ENCODE measurements around the gene HSF4.

Gene HSF4

DNA sequence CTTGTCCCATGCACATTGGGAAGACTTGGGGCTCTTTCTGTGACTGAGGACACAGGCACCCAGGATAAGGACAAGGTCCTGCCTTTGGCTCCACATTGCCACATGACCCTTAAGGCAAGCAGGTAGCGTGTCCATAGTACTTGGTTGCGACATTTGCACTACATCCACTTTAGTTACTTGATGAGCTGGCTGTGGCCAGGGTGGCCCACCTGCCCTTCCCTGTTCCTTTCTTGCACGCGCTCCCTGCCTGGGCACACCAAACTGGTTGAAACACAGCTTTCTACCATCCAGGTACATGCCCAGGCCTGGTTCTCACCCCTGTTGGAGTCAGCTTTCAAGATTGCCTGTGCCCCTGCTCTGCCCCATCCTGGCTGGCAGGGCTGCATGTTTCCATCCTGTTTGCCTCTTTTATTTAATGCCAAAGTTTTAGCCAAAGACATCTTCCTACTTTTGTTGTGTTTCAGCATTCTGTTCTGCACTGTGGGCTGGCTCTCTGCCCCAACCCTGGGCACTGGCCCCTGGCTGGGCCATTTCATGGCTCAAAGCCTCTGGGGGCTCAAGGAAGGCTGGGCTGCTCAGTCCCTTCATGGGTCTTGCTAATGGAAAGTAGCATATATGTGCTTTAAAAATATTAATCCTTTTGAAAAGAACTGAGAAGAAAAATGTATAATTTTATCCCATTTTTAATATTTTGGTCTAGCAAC, 17.0 kb upstream of the HSF4 start:
- Histone ChIP-seq H3K4me3 (ENCODE audit: insufficient read depth, low read length, poor library complexity, severe bottlenecking) (no peak overlapping the region), H3K4me2 (ENCODE audit: low read depth, low read length, poor library complexity, severe bottlenecking) (no peak overlapping the region), H3F3A (ENCODE audit: insufficient read depth) (no peaks in the 10 kb centered on the region), H3K36me3 (ENCODE audit: low read length) (no peaks in the 10 kb centered on the region), H2AFZ (ENCODE audit: low read depth, low read length, severe bottlenecking) (no peak overlapping the region), H3K27me3 (ENCODE audit: low read length) (no peaks in the 10 kb centered on the region), H3K79me2 (ENCODE audit: insufficient read depth, low read length) (no peaks in the 10 kb centered on the region), H3K9me2 (replicated peaks; ENCODE audit: insufficient read depth, low read length) (no peaks in the 10 kb centered on the region), H3K9me3 (ENCODE audit: insufficient read depth, low read length) (no peaks in the 10 kb centered on the region), H3K27ac (ENCODE audit: low read depth, low read length) (no peak overlapping the region), H4K20me1 (ENCODE audit: low read depth, low read length) (no peaks in the 10 kb centered on the region), H3K9ac (ENCODE audit: low read length) (no peak overlapping the region)
- no peak for TF ChIP-seq EZH2phosphoT487 (conservative IDR thresholded peaks at IDR 0.05; ENCODE audit: low read length)

DNA sequence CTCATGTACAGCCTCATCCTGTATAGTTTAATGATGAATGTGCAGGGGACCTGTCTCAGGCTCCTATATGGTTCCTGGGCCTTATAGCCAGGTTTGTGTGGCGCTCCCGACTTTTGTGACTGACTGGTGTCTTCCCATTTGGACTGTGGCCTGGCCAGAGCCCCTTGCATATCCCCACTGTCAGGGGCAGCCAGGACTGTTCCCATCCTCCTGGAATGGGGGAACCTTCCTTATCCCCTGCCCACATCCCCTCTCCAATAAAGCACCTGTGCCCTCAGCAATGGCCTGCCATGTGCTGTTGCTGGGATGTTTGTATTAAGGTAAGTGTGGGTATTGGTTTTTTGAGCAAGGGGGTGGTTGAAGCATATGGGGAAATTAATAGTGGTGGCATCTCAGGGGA, 16.3 kb upstream of the HSF4 start:
- H4K20me1 ChIP-seq (ENCODE audit: low read depth, low read length): no peaks in the 10 kb centered on the region

DNA sequence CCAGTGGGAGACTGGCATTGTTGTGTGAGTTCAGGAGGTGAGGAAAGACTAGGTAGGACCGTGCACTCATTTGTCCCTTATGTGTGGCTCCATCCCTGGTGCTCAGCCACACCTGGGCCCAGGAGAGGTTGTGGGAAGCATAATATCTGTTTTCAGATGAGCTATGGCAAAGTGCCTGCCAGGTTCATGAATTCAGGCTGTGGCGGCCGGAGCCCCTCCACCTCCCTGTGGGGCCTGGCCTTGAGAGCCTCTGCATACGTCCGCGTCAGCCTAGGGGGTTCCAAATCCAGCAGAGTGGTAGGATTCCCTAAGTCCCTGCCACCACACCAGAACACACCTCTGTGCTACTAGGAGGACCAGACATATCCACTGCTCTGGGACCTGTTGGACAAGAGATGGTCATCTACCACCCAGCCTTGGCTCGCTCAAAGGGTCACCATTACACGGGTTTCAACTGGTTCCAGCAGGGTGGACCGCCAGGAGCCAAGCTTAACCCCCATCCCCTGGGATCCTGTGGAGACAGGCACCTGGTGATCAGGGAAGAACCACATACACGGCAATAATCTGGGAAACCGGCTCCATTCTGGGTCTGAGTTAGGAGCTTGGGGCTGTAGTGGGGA, 15.8 kb upstream of the HSF4 start:
- Histone ChIP-seq H3K27me3 (ENCODE audit: low read length) (no peaks in the 10 kb centered on the region), H2AFZ (ENCODE audit: low read depth, low read length, severe bottlenecking) (no peak overlapping the region), H3K9me3 (ENCODE audit: insufficient read depth, low read length) (no peaks in the 10 kb centered on the region), H3K27ac (ENCODE audit: low read depth, low read length) (no peak overlapping the region), H3K4me3 (ENCODE audit: insufficient read depth, low read length, poor library complexity, severe bottlenecking) (no peak overlapping the region), H3K36me3 (ENCODE audit: low read length) (no peaks in the 10 kb centered on the region), H3K4me2 (ENCODE audit: low read depth, low read length, poor library complexity, severe bottlenecking) (no peak overlapping the region), H3K9ac (ENCODE audit: low read length) (no peak overlapping the region), H3F3A (ENCODE audit: insufficient read depth) (no peaks in the 10 kb centered on the region), H3K79me2 (ENCODE audit: insufficient read depth, low read length) (no peaks in the 10 kb centered on the region), H3K9me2 (replicated peaks; ENCODE audit: insufficient read depth, low read length) (no peaks in the 10 kb centered on the region), H4K20me1 (ENCODE audit: low read depth, low read length) (no peaks in the 10 kb centered on the region)
- no peak for TF ChIP-seq EZH2phosphoT487 (conservative IDR thresholded peaks at IDR 0.05; ENCODE audit: low read length)
- TF ChIP-seq, protein P1, sequence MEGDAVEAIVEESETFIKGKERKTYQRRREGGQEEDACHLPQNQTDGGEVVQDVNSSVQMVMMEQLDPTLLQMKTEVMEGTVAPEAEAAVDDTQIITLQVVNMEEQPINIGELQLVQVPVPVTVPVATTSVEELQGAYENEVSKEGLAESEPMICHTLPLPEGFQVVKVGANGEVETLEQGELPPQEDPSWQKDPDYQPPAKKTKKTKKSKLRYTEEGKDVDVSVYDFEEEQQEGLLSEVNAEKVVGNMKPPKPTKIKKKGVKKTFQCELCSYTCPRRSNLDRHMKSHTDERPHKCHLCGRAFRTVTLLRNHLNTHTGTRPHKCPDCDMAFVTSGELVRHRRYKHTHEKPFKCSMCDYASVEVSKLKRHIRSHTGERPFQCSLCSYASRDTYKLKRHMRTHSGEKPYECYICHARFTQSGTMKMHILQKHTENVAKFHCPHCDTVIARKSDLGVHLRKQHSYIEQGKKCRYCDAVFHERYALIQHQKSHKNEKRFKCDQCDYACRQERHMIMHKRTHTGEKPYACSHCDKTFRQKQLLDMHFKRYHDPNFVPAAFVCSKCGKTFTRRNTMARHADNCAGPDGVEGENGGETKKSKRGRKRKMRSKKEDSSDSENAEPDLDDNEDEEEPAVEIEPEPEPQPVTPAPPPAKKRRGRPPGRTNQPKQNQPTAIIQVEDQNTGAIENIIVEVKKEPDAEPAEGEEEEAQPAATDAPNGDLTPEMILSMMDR (IDR thresholded peaks at IDR 0.05; ENCODE audit: insufficient read depth, low read length, poor library complexity, severe bottlenecking): no peak

More for the DNA sequence above, 16.3 kb upstream of the HSF4 start:
- Histone ChIP-seq H3K27ac (ENCODE audit: low read depth, low read length) (no peak overlapping the region), H3K4me3 (ENCODE audit: insufficient read depth, low read length, poor library complexity, severe bottlenecking) (no peak overlapping the region), H3K4me2 (ENCODE audit: low read depth, low read length, poor library complexity, severe bottlenecking) (no peak overlapping the region), H3K9ac (ENCODE audit: low read length) (no peak overlapping the region), H3K79me2 (ENCODE audit: insufficient read depth, low read length) (no peaks in the 10 kb centered on the region), H3K9me3 (ENCODE audit: insufficient read depth, low read length) (no peaks in the 10 kb centered on the region), H3K36me3 (ENCODE audit: low read length) (no peaks in the 10 kb centered on the region), H3K9me2 (replicated peaks; ENCODE audit: insufficient read depth, low read length) (no peaks in the 10 kb centered on the region), H3F3A (ENCODE audit: insufficient read depth) (no peaks in the 10 kb centered on the region), H2AFZ (ENCODE audit: low read depth, low read length, severe bottlenecking) (no peak overlapping the region), H3K27me3 (ENCODE audit: low read length) (no peaks in the 10 kb centered on the region)
- TF ChIP-seq, protein P1 (IDR thresholded peaks at IDR 0.05; ENCODE audit: insufficient read depth, low read length, poor library complexity, severe bottlenecking): no peak
- no peak for TF ChIP-seq EZH2phosphoT487 (conservative IDR thresholded peaks at IDR 0.05; ENCODE audit: low read length)

All from SU-DHL-6 (cell line).